ENCODE results near the gene MDM2. TPM values are rescaled to one million over a fixed set of nuclear protein-coding genes. Genes with fewer than 3 reads are reported as not detected.
A peak's percentile ranks its signal among the peaks of the same experiment; 100 is the strongest.
"Not testable (repeated sequence)": the region's sequence is repeated elsewhere in the genome, so short reads cannot be mapped to it uniquely, and the experiment has no call there.

Gene MDM2
- total RNA-seq, 4 donors from 2014 or later = 64.0 to 124 (median 85.0) TPM

DNA sequence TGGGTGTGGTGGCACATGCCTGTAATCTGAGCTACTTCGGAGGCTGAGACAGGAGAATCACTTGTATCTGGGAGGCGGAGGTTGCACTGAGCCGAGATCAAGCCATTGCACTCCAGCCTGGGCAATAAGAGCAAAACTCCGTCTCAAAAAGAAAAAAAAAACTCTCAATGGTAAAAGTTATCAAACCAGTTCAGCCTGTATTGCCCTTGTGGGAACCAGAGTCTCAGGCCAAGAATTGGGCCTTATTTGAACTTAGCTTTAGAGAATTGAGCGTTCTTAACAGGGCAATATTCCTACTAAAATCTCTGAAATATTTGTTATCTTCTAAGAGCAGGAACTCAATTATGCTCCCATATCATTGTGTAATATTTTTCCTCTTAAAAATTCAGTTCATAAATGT lies 7.7 kb upstream of the MDM2 start:
- Histone ChIP-seq H3K27ac (no peak overlapping the region), H3K27me3 (no peaks in the 10 kb centered on the region), H3K4me1 (no peaks in the 10 kb centered on the region), H3K9me3 (no peaks in the 10 kb centered on the region), H3K36me3 (no peaks in the 10 kb centered on the region), H3K4me3 (no peak overlapping the region)
- DNase-seq = no peak
- intact Hi-C loops (cut with DNase I; ENCODE audit: low total_unique reads) = no loop called here
- TF ChIP-seq POLR2A (IDR thresholded peaks at IDR 0.05) = no peak
- TF ChIP-seq, protein P1, sequence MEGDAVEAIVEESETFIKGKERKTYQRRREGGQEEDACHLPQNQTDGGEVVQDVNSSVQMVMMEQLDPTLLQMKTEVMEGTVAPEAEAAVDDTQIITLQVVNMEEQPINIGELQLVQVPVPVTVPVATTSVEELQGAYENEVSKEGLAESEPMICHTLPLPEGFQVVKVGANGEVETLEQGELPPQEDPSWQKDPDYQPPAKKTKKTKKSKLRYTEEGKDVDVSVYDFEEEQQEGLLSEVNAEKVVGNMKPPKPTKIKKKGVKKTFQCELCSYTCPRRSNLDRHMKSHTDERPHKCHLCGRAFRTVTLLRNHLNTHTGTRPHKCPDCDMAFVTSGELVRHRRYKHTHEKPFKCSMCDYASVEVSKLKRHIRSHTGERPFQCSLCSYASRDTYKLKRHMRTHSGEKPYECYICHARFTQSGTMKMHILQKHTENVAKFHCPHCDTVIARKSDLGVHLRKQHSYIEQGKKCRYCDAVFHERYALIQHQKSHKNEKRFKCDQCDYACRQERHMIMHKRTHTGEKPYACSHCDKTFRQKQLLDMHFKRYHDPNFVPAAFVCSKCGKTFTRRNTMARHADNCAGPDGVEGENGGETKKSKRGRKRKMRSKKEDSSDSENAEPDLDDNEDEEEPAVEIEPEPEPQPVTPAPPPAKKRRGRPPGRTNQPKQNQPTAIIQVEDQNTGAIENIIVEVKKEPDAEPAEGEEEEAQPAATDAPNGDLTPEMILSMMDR (IDR thresholded peaks at IDR 0.05) = no peak

DNA sequence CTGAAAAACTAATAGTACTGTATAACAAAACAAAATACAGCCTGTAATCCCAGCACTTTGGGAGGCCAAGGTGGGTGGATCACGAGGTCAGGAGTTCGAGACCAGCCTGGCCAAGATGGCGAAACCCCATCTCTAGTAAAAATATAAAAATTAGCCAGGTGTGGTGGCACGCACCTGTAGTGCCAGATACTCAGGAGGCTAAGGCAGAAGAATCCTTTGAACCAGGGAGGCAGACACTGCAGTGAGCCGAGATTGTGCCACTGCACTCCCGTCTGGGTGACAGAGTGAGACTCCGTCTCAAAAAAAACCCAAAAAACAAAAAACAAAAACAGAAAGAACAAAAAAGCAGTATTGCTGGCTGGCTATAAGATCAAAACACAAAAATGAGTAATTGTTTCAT lies 6.9 kb upstream of the MDM2 start:
- H3K4me3 ChIP-seq; H3K4me1 ChIP-seq; H3K27me3 ChIP-seq; H3K36me3 ChIP-seq; H3K27ac ChIP-seq; DNase-seq; H3K9me3 ChIP-seq; intact Hi-C loops (cut with DNase I; ENCODE audit: low total_unique reads): not testable (repeated sequence)

DNA sequence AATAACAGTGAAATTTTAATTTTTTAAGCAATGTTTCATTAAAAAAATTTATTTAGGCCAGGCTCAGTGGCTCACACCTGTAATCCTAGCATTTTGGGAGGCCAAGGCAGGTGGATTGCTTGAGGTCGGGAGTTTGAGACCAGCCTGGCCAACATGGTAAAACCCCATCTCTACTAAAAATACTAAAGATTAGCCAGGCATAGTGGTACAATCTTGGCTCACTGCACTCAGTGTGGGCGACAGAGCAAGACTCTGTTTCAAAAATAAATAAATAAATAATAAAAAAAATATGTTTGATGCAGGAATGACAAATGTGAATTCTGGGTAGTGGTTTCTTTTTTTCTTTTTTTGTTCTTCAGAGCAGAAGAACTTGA lies 5.6 kb upstream of the MDM2 start:
- H3K27me3 ChIP-seq; H3K4me1 ChIP-seq; H3K9me3 ChIP-seq; intact Hi-C loops (cut with DNase I; ENCODE audit: low total_unique reads); H3K36me3 ChIP-seq; DNase-seq; H3K4me3 ChIP-seq: not testable (repeated sequence)
- peak overlapping the region in 1 of 2 donors; percentile 19 for H3K27ac ChIP-seq

DNA sequence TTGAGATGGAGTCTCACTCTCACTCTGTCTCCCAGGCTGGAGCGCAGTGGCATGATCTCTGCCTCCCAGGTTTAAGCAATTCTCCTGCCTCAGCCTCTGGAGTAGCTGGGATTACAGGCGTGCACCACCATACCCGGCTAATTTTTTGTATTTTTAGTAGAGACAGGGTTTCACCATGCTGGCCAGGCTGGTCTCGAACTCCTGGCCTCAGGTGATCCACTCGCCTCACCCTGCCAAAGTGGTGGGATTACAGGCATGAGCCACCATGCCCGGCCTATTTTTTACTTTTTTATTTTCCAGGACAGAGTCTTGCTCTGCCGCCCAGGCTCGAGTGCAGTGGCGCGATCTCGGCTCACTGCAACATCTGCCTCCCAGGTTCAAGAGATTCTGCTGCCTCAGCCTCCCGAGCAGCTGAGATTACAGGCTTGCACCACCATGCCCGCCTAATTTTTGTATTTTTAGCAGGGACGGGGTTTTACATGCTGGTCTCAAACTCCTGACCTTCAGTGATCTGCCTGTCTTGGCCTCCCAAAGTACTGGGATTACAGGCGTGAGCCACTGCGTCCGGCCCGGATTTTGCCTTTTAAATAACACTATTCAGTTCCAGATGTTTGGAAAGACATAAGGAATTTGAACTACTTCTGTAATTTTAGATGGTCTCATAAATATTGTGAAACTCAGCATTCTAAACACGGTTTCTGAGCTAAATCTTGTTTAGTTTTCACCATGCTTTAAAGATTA lies 4.9 kb upstream of the MDM2 start:
- H3K27me3 ChIP-seq; H3K4me3 ChIP-seq; H3K4me1 ChIP-seq; H3K36me3 ChIP-seq; intact Hi-C loops (cut with DNase I; ENCODE audit: low total_unique reads); H3K9me3 ChIP-seq: not testable (repeated sequence)
- peak overlapping the region in 1 of 2 donors; percentile 37 for H3K27ac ChIP-seq
- peak; percentile 28 to 31 for DNase-seq

DNA sequence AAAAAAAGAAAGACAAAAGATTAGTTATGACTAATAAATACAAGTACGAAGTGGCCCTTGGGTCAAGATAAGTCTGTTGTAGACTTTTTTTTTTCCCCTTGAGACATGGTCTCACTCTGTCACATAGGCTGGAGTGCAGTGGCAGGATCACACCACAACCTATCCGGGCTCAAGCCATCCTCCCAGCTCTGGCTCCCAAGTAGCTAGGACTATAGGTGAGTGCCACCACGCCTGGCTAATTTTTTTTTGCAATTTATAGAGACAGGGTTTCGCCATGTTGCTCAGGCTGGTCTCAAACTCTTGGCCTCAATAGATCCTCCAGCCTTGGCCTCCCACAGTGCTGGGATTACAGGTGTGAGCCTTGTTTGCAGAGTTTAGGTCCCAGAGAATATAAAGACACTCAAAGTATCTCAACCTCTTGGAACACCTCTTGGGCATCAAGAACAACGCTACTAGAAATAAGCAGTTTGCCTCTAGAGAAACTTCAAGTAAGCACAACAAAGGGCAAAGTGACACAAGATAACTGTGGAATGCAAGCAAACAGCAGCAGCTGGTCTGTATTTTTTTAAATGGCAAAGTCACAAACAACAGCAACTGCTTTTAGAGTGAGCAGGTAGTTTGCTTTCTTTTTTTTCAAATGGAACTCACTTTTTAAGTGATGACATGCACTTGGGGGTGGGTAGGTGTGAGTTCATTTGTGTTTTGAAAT lies 3.9 kb upstream of the MDM2 start:
- intact Hi-C loops (cut with DNase I; ENCODE audit: low total_unique reads) = no loop called here
- H3K4me3 ChIP-seq = no peak overlapping the region
- TF ChIP-seq, protein P1 (IDR thresholded peaks at IDR 0.05) = no peak
- no peak for TF ChIP-seq POLR2A (IDR thresholded peaks at IDR 0.05)
- no peaks in the 10 kb centered on the region for H3K9me3 ChIP-seq
- H3K4me1 ChIP-seq = no peaks in the 10 kb centered on the region
- no peak for DNase-seq
- H3K36me3 ChIP-seq = no peaks in the 10 kb centered on the region
- no peak overlapping the region for H3K27ac ChIP-seq
- no peaks in the 10 kb centered on the region for H3K27me3 ChIP-seq

DNA sequence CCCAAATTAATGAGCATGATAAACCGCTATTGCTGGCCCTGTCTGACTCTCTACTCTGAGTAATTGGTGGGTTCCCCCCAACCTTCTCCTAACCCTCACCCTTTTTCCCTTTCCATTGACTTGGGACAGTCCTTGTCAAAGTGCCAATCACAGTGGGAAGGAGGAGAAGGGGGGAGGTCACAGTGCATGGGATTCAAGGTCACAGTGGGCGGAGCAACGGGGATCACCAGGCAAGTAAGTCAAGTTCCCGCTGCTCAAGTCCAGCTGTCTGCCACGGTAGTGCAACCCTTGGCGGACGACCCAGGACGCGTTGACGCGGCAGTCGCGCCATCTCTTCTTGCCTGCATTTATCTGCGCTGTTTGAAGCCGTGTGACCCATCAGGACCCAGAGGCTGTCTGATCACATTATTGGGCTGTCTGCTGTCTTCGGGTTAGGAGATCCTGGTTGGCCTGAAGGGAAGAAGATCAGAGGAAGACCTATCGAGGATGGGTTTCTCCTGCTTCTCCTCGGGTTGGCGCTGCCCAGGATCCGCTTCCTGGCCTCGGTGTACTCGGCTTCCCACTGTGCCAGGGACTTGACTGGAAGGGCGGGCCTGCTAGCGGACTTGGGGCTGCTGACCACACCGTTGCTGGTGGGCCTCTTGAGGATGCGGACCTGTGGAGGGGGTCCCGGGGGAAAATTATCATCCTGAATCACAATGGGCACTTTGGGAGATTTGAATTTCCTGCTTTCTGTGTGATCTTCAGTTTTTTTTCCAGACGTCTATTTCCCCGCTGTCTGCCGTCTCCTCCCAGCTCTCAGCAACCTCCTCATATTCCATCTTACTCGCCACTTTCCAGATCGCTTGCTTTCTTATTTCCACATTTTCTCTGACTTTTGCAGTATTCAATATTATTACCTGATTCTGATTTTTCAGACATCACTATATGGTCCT lies 3.1 kb upstream of the MDM2 start:
- Histone ChIP-seq H3K4me1 (no peaks in the 10 kb centered on the region), H3K27me3 (no peaks in the 10 kb centered on the region), H3K4me3 (no peak overlapping the region), H3K36me3 (no peaks in the 10 kb centered on the region), H3K9me3 (no peaks in the 10 kb centered on the region), H3K27ac (no peak overlapping the region)
- TF ChIP-seq POLR2A (IDR thresholded peaks at IDR 0.05) = no peak
- TF ChIP-seq, protein P1 (IDR thresholded peaks at IDR 0.05) = no peak
- DNase-seq = peak in 1 of 2 donors; percentile 26
- intact Hi-C loops (cut with DNase I; ENCODE audit: low total_unique reads) = no loop called here

Data from uterus (tissue), 4 donors.